H9 (cell line): ENCODE measurements around the gene DAB1. TPM values are rescaled to one million over a fixed set of nuclear protein-coding genes. Genes with fewer than 3 reads are reported as not detected.

Source experiments
- DNase-seq: peaks from one replicate; pipeline ENCODE4 v3.0.0-alpha.2; 2017
- H2AFZ ChIP-seq: one replicate; pipeline ENCODE4 v1.6.1; 2013; ENCODE audit warnings: mild to moderate bottlenecking, low read length, control low read depth, moderate library complexity
- H2AK5ac ChIP-seq: 2 replicates; pipeline ENCODE4 v1.6.1; 2013; ENCODE audit warnings: low read length, control low read depth, mixed read lengths; ENCODE audit not compliant: insufficient read length
- H2BK120ac ChIP-seq: one replicate; pipeline ENCODE4 v1.6.1; 2013; ENCODE audit warnings: low read depth, mild to moderate bottlenecking, low read length, control low read depth, inconsistent platforms; ENCODE audit not compliant: poor library complexity, severe bottlenecking
- H2BK12ac ChIP-seq: 2 replicates; pipeline ENCODE4 v1.6.1; 2013; ENCODE audit warnings: low read length, control low read depth, mixed read lengths, low read depth; ENCODE audit not compliant: insufficient read length
- H2BK15ac ChIP-seq: 2 replicates; pipeline ENCODE4 v1.6.1; 2013; ENCODE audit warnings: low read depth, low read length, control low read depth
- H2BK20ac ChIP-seq: one replicate; pipeline ENCODE4 v1.6.1; 2013; ENCODE audit warnings: low read depth, mild to moderate bottlenecking, low read length, control low read depth, inconsistent platforms; ENCODE audit not compliant: poor library complexity, severe bottlenecking
- H2BK5ac ChIP-seq: 2 replicates; pipeline ENCODE4 v1.6.1; 2013; ENCODE audit warnings: low read length, control low read depth, mixed read lengths; ENCODE audit not compliant: insufficient read length
- H3K14ac ChIP-seq: 2 replicates; pipeline ENCODE4 v1.6.1; 2013; ENCODE audit warnings: low read length, control low read depth; ENCODE audit not compliant: insufficient read depth
- H3K18ac ChIP-seq: 2 replicates; pipeline ENCODE4 v1.6.1; 2013; ENCODE audit warnings: low read depth, mild to moderate bottlenecking, mixed read lengths, low read length, control low read depth; ENCODE audit not compliant: insufficient read length
- H3K23ac ChIP-seq: 2 replicates; pipeline ENCODE4 v1.6.1; 2013; ENCODE audit warnings: low read length, control low read depth, mixed read lengths, low read depth; ENCODE audit not compliant: insufficient read length
- H3K23me2 ChIP-seq: 2 replicates; pipeline ENCODE4 v1.6.1; 2013; ENCODE audit warnings: low read depth, mild to moderate bottlenecking, mixed read lengths, low read length, control low read depth; ENCODE audit not compliant: insufficient read length, poor library complexity, severe bottlenecking
- H3K27ac ChIP-seq: 2 replicates; pipeline ENCODE4 v1.5.1; 2013; ENCODE audit warnings: low read length, control low read depth, mixed read lengths, low read depth; ENCODE audit not compliant: insufficient read length
- H3K27me3 ChIP-seq: 2 replicates; pipeline ENCODE4 v1.6.1; 2013; ENCODE audit warnings: low read length, control low read depth, inconsistent platforms; ENCODE audit not compliant: insufficient read depth
- H3K4ac ChIP-seq: 2 replicates; pipeline ENCODE4 v1.6.1; 2013; ENCODE audit warnings: low read depth, mild to moderate bottlenecking, control low read depth, inconsistent platforms, low read length, moderate library complexity
- H3K4me1 ChIP-seq: 2 replicates; pipeline ENCODE4 v1.6.1; 2013; ENCODE audit warnings: low read length, control low read depth, inconsistent platforms; ENCODE audit not compliant: insufficient read depth
- H3K4me2 ChIP-seq: 2 replicates; pipeline ENCODE4 v1.6.1; 2013; ENCODE audit warnings: low read length, control low read depth, mixed read lengths; ENCODE audit not compliant: insufficient read length, insufficient read depth
- H3K56ac ChIP-seq: 2 replicates; pipeline ENCODE4 v1.6.1; 2013; ENCODE audit warnings: low read depth, mild to moderate bottlenecking, mixed read lengths, low read length, control low read depth; ENCODE audit not compliant: insufficient read length
- H3K79me1 ChIP-seq: 2 replicates; pipeline ENCODE4 v1.6.1; 2013; ENCODE audit warnings: low read depth, mild to moderate bottlenecking, moderate library complexity, low read length, control low read depth, inconsistent platforms; ENCODE audit not compliant: insufficient read depth, poor library complexity, severe bottlenecking
- H3K79me2 ChIP-seq: 2 replicates; pipeline ENCODE4 v1.6.1; 2013; ENCODE audit warnings: low read length, control low read depth, inconsistent platforms; ENCODE audit not compliant: insufficient read depth
- H3K9ac ChIP-seq: 2 replicates; pipeline ENCODE4 v1.6.1; 2013; ENCODE audit warnings: low read length, control low read depth, mixed read lengths; ENCODE audit not compliant: insufficient read length; ENCODE audit errors: extremely low read depth
- H3K9me3 ChIP-seq: one replicate; pipeline ENCODE4 v1.6.1; 2013; ENCODE audit warnings: low read depth, low read length, inconsistent platforms; ENCODE audit not compliant: control insufficient read depth
- H3T11ph ChIP-seq: one replicate; pipeline ENCODE4 v1.6.1; 2013; ENCODE audit warnings: mild to moderate bottlenecking, low read length, control low read depth, inconsistent platforms
- H4K20me1 ChIP-seq: one replicate; pipeline ENCODE4 v1.6.1; 2013; ENCODE audit not compliant: control insufficient read depth, insufficient read length, insufficient read depth
- H4K5ac ChIP-seq: 2 replicates; pipeline ENCODE4 v1.6.1; 2013; ENCODE audit warnings: low read depth, mild to moderate bottlenecking, mixed read lengths, low read length, control low read depth; ENCODE audit not compliant: insufficient read length
- H4K8ac ChIP-seq: replicated peaks from 2 replicates; pipeline ENCODE4 v1.6.1; 2013; ENCODE audit warnings: low read length, control low read depth, mixed read lengths, low read depth; ENCODE audit not compliant: insufficient read length
- H4K91ac ChIP-seq: 2 replicates; pipeline ENCODE4 v1.6.1; 2013; ENCODE audit warnings: low read depth, mild to moderate bottlenecking, moderate library complexity, mixed read lengths, low read length, control low read depth; ENCODE audit not compliant: insufficient read length
- H3K27ac Mint-ChIP-seq, 3 experiments: 2 replicates in 2 of 3; 3 replicates in 1 of 3; pipeline ENCODE4 v1.8.0; 2020 to 2021; ENCODE audit warnings: mixed read lengths in 3 of 3, mild to moderate bottlenecking in 1 of 3, moderate library complexity in 1 of 3
- H3K27me3 Mint-ChIP-seq: 2 replicates; pipeline ENCODE4 v1.8.0; 2021; ENCODE audit warnings: low read depth, mild to moderate bottlenecking, moderate library complexity, mixed read lengths
- H3K36me3 Mint-ChIP-seq, 3 experiments: 2 replicates in 2 of 3; 3 replicates in 1 of 3; pipeline ENCODE4 v1.8.0; 2020 to 2021; ENCODE audit warnings: low read depth in 3 of 3, mixed read lengths in 3 of 3; ENCODE audit not compliant: insufficient read depth in 1 of 3
- H3K4me1 Mint-ChIP-seq, 2 experiments: 2 replicates each; pipeline ENCODE4 v1.8.0; 2020; ENCODE audit warnings: mixed read lengths in 2 of 2
- H3K4me3 Mint-ChIP-seq, 2 experiments: 2 replicates in 1 of 2; 3 replicates in 1 of 2; pipeline ENCODE4 v1.8.0; 2020 to 2021; ENCODE audit warnings: mild to moderate bottlenecking in 2 of 2, mixed read lengths in 2 of 2, moderate library complexity in 1 of 2
- H3K9me3 Mint-ChIP-seq, 2 experiments: 2 replicates in 1 of 2; 3 replicates in 1 of 2; pipeline ENCODE4 v1.8.0; 2020; ENCODE audit warnings: mild to moderate bottlenecking in 2 of 2, mixed read lengths in 2 of 2, moderate library complexity in 1 of 2
- WGBS: extraction: QIAGEN DNeasy Blood & Tissue Kit; methylation state at CpG from one replicate; pipeline ENCODE4 v1.1.7; 2013; ENCODE audit warnings: missing lambda C conversion rate, low lambda C conversion rate, mixed read lengths; ENCODE audit not compliant: insufficient read length; ENCODE audit errors: extremely low coverage; 5-methylcytosine and 5-hydroxymethylcytosine counted together
- total RNA-seq: library from RNA; stranded (reverse); gene quantifications from 2 replicates; pipeline ENCODE4 v1.2.1, GENCODE V29; 2021
- TF ChIP-seq, protein P1 (sequence below): fragments of 200-600 bp; sonication (generic); conservative IDR thresholded peaks from 3 replicates; pipeline ENCODE4 v1.8.0; 2021; ENCODE audit warnings: antibody characterized with exemption, mild to moderate bottlenecking

Gene DAB1
- total RNA-seq, 1 experiment from 2014 or later, result 9.3 TPM

DNA sequence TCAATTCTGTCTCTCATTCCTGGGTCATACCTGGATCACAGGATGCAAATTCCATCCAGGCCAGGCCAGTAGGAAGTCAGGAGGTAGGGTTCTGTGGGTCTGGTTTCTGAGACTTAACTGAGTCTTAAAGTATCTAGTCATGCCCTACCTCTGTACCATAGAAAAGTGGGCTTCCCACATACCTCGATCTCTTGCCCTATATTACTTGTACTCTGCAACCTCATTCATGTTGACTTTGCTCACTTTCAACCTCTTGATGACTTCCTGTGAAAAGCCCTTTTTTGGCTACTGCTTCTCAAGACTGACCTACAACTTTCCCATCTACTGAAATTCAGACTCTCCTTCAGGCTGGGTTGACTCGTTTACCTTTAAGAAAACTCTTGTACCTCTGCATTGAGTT, 329.1 kb downstream of the DAB1 start:
- Histone ChIP-seq H3K79me2 (no peaks in the 10 kb centered on the region), H2BK15ac (no peak overlapping the region), H3K18ac (no peak overlapping the region), H3K9me3 (no peaks in the 10 kb centered on the region), H3K27ac (no peak overlapping the region), H3K23ac (no peak overlapping the region), H3K56ac (no peak overlapping the region), H4K5ac (no peak overlapping the region), H2BK120ac (no peak overlapping the region), H4K20me1 (no peaks in the 10 kb centered on the region), H3K14ac (no peak overlapping the region), H3K9ac (no peak overlapping the region), H3K79me1 (no peaks in the 10 kb centered on the region), H2BK20ac (no peak overlapping the region), H2BK5ac (no peak overlapping the region), H4K91ac (no peak overlapping the region), H2AK5ac (no peak overlapping the region), H3K4me2 (no peak overlapping the region), H3K4ac (no peak overlapping the region), H4K8ac (no peak overlapping the region), H2BK12ac (no peak overlapping the region), H3K4me1 (no peaks in the 10 kb centered on the region), H3K23me2 (no peaks in the 10 kb centered on the region), H2AFZ (no peak overlapping the region), H3K27me3 (no peaks in the 10 kb centered on the region), H3T11ph (no peak overlapping the region)
- no peak overlapping the region for H3K4me3 Mint-ChIP-seq
- H3K27ac Mint-ChIP-seq, result no peak overlapping the region
- no peaks in the 10 kb centered on the region for H3K9me3 Mint-ChIP-seq
- no peak for DNase-seq
- TF ChIP-seq, protein P1, sequence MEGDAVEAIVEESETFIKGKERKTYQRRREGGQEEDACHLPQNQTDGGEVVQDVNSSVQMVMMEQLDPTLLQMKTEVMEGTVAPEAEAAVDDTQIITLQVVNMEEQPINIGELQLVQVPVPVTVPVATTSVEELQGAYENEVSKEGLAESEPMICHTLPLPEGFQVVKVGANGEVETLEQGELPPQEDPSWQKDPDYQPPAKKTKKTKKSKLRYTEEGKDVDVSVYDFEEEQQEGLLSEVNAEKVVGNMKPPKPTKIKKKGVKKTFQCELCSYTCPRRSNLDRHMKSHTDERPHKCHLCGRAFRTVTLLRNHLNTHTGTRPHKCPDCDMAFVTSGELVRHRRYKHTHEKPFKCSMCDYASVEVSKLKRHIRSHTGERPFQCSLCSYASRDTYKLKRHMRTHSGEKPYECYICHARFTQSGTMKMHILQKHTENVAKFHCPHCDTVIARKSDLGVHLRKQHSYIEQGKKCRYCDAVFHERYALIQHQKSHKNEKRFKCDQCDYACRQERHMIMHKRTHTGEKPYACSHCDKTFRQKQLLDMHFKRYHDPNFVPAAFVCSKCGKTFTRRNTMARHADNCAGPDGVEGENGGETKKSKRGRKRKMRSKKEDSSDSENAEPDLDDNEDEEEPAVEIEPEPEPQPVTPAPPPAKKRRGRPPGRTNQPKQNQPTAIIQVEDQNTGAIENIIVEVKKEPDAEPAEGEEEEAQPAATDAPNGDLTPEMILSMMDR, result no peak
- no peaks in the 10 kb centered on the region for H3K27me3 Mint-ChIP-seq
- no CpG with 5 or more reads among the region's 2 CpGs for WGBS
- H3K4me1 Mint-ChIP-seq, result peaks cover 7 to 16% of the 10 kb centered on the region in 2 experiments
- H3K36me3 Mint-ChIP-seq, result no peaks in the 10 kb centered on the region
